ENCODE data around the gene GOLGA3.

GRCh38 chr12:132759359-132759758 is 69.3 kb downstream of the GOLGA3 start:
- TF ChIP-seq CTCF (IDR thresholded peaks at IDR 0.05) (no peak), POLR2AphosphoS5 (IDR thresholded peaks at IDR 0.05) (no peak)
